SK-N-MC (cell line): ENCODE data around the gene ZNF611.

ENCODE experiments used
- EZH2 ChIP-seq: fragments of 200-600 bp; sonication (generic); IDR thresholded peaks from one replicate; pipeline ENCODE4 v1.6.1; 2017; ENCODE audit warnings: antibody characterized with exemption
- POLR2AphosphoS5 ChIP-seq: IDR thresholded peaks from 2 replicates; pipeline ENCODE4 v1.6.1; 2012; ENCODE audit warnings: mild to moderate bottlenecking, low read depth, low read length, borderline replicate concordance

DNA sequence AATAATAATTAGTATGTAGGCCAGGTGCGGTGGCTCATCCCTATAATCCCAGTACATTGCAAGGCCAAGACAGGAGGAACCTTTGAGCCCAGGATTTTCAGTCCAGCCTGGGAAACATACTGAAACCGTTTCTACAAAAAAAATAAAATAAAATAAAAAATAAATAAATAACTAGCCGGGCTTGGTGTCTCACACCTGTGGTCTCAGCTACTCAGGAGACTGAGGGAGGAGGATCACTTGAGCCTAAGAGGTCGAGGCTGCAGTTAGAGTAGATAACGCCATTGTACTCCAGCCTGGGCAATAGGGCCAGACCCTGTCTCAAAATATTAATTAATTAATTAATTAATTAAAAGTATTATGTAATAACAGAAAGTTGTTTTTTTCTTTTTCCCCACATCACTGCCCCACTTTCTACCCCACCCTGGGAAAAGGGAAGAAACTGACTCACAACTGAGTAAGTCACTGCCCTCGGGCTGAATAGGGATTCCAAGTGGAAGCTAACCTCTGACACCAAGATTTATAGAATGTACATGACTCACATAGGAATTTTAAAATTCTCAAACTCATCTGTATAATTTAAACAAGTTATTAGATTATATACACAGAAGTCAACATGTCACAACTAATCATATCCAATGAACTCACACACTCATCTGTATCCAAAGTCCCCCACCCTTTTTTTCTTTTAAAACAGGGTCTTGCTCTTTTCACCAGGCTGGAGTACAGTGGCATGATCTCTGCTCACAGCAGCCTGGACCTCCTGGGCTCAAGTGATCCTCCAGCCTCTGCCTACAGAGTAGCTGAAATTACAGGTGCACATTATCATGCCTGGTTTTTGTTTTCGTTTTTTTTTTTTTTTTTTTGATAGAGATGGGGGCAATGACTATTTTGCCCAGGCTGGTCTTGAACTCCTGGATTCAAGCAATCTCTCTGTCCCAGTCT is 12.5 kb downstream of the ZNF611 start:
- TF ChIP-seq EZH2 (no peak), POLR2AphosphoS5 (no peak)
